ENCODE data around the gene RCAN2.

GRCh38 chr6:46329568-46329967 lies 161.7 kb downstream of the RCAN2 start:
- TF ChIP-seq POLR2A (IDR thresholded peaks at IDR 0.05) (no peak), CTCF (IDR thresholded peaks at IDR 0.05) (no peak)
